HG03039 (cell line): ENCODE measurements around the gene C14orf119.

ENCODE experiments used
- ATAC-seq: cut with Tn5 transposase; IDR thresholded peaks from one replicate; pipeline ENCODE4 v1.9.1; 2021; ENCODE audit warnings: mild to moderate bottlenecking, moderate library complexity; ENCODE audit not compliant: unreplicated experiment

C14orf119 gene

GRCh38 chr14:23060536-23061260 lies 34.6 kb upstream of the C14orf119 start:
- no peak for ATAC-seq

DNA sequence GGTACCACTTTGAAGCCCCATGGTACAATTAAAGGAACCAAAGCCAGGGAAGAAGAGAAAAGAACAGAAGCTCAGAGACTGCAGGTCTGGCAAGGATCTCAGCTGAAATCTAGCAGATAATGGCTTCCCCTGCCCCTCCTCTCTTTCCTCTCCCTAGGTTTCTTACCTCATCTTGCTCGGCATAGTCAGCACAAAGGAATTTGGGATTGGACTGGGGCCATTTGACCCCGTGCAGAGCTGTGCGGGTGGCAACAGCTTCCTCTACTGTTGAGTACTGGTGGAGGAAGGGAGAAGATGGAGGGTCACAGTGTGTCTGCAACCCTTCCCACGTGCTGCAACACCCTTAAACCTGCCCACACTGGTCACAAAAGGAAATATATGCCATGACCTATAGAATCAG lies 33.3 kb upstream of the C14orf119 start:
- ATAC-seq = no peak

DNA sequence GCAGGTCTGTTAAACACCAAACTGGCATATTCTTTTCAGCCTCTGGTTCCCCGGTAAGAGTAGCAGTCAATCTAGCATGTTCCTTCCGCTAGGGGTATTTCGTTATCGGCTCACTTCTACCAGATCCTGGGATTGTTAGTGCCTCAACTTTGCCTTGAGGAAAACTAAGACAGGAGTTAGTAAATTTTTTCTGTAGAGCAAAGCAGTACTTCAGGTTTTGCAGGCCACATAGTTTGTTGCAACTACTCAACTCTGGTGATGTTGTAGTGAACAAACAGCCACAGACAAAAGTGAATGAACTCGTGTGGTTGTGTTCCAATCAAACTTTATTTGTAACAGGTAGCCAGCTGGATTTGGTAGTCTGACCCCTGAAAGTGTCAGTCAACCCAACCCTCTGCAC lies 31.7 kb upstream of the C14orf119 start:
- ATAC-seq = no peak

GRCh38 chr14:23066368-23066767 lies 28.9 kb upstream of the C14orf119 start:
- no peak for ATAC-seq

DNA sequence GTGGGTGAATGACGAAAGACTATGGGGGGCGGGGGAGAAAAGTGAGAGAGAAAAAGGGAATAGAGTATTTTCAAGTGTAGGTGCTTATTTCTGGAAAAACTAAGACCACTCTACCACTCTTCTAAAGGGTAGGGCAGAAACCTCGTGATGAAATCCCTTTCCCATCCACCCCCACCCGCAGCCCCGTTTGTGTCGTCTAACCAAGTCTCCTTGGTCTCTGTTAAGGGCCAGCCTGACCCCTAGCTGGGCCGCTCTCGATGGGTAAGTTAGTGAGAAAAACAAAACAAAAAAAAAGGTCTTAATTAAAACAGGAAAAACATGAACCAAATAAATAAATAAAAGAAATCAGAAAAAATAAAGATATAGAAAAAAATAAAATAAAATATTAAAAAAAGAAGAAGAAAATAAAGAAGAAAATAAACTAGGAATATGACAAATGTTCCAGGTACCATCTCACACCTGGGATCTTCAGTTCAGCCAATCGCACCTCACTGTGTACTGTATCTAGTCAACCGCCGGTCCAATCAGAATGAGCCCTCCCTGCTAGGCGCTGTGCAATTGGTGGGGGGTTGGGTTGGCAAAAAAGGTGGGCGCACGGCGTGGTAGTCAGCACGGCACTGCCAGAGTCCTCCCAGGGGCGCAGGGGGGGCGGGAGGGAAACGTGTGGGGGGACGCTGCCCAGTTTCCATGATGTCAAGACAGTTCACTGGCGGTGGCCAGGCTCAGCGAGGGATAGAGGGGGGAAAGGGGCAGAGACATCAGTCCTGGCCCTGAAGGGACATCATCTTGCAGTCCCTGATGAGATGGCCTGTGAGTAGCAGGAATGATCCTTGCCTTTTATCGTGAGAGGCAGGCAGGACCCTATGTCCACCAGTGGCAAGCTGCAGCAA lies 28.2 kb upstream of the C14orf119 start:
- no peak for ATAC-seq

- ATAC-seq = no peak
Observed at GRCh38 chr14:23067847-23068788, 27.2 kb upstream of the C14orf119 start.

- peak; percentile 67 for ATAC-seq
Observed at GRCh38 chr14:23068789-23069412, 26.4 kb upstream of the C14orf119 start.

DNA sequence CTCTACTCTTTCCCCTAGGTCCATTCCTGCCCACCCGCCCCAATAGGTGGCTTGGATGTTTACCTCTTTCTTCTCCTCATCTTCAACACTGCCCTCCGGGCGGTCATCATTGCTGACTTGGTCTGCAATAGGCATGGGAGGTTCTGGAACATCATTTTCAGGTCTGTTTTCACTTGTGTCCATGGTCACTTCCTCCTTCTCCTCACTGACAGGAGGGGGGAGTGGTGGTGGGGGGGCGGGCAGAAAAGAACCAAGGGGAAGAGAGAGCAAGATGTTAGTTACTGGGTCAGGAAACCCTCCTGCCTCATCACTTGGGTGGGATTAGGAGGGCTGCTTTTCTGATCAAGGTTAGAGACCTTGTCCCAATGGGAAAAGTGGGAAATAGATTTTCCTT lies 25.9 kb upstream of the C14orf119 start:
- no peak for ATAC-seq

GRCh38 chr14:23070262-23071129 lies 24.8 kb upstream of the C14orf119 start:
- no peak for ATAC-seq

- ATAC-seq = peak; percentile 88
Observed at GRCh38 chr14:23071244-23071920, 23.9 kb upstream of the C14orf119 start.

GRCh38 chr14:23071921-23072539 lies 23.3 kb upstream of the C14orf119 start:
- no peak for ATAC-seq

GRCh38 chr14:23074906-23075305 lies 20.4 kb upstream of the C14orf119 start:
- no peak for ATAC-seq

GRCh38 chr14:23076785-23077408 lies 18.4 kb upstream of the C14orf119 start:
- no peak for ATAC-seq

DNA sequence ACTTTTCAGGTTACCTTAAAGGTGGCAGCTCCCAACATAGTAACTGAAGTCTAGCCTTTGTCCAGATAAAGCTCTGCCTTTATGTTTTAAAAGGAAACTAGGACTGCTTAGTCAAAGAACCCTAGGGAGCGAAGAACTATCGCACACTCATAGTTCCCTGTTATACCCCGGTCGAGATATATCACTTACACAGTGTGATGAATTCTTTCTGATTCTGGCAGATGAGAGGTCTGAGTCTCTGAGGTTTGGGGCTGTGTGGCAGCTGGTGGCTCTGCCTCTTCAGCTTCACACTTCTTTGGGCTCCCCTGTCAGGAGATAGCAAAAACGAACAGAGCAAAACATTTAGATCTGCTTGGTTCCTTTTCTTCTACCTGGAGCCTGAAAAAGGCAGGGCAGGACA lies 17.3 kb upstream of the C14orf119 start:
- no peak for ATAC-seq

GRCh38 chr14:23078692-23079116 lies 16.6 kb upstream of the C14orf119 start:
- ATAC-seq = no peak

DNA sequence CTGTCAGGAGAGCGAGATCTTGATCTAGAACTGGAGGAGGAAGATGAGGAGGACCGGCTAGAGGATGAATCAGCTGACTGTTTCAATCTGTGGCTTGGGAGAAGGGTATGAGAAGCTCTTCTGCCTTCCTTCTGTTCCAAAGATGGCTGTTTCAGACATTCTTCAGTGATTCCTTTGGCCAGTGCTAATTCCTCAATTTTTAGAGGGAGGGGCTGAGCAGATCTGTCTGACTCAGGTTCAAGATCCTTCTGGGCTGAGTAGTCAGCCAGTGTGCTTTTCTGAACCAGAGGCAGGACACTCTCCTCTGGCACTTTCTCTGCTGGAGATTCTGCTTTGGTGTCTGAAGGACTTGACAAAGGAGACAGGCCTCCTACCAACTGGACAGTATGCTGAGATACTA lies 15.6 kb upstream of the C14orf119 start:
- ATAC-seq = no peak

DNA sequence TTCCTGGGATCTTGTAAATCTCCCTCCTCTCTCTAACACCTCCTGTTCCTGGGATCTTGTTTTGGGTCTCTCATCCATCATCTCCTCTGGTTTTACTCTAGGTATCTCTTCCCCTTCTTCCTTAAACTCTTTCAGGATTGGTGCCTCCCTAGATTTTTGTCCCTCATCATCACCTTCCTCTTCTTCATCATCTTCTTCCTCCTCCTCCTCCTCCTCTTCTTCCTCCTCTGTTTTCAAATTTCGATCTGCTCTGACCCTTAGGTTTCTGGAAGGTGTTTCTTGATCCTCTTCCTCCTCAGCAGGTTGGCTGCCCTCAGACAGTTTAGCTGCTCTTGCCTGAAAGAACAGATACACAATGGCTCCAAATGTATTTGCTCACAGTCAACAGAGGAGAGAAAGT lies 14.8 kb upstream of the C14orf119 start:
- no peak for ATAC-seq

GRCh38 chr14:23085458-23085857 lies 9.8 kb upstream of the C14orf119 start:
- no peak for ATAC-seq
